Spinal cord (tissue), 10 donors: Measurements from ENCODE around the gene GALNT12. TPM values are rescaled to one million over a fixed set of nuclear protein-coding genes. Genes with fewer than 3 reads are reported as not detected.

Source experiments
- DNase-seq, 6 donors: peaks; one replicate each; pipeline versions ENCODE4 v3.0.0 to v3.0.0-alpha.2; 2013 to 2015; ENCODE audit warnings: low spot score in 6 of 6, low read depth in 4 of 6
- H3K27ac ChIP-seq: one replicate; pipeline ENCODE4 v1.5.1; 2013; ENCODE audit warnings: low read depth, low read length, control low read depth
- H3K27me3 ChIP-seq: one replicate; pipeline ENCODE4 v1.6.1; 2013; ENCODE audit warnings: low read length; ENCODE audit not compliant: control insufficient read depth, insufficient read depth
- H3K36me3 ChIP-seq: one replicate; pipeline ENCODE4 v1.6.1; 2013; ENCODE audit warnings: low read length; ENCODE audit not compliant: control insufficient read depth, insufficient read depth
- H3K4me1 ChIP-seq: one replicate; pipeline ENCODE4 v1.6.1; 2013; ENCODE audit warnings: low read length; ENCODE audit not compliant: control insufficient read depth, insufficient read depth
- H3K4me3 ChIP-seq: one replicate; pipeline ENCODE4 v1.5.1; 2013; ENCODE audit warnings: low read depth, low read length, control low read depth
- H3K9me3 ChIP-seq: one replicate; pipeline ENCODE4 v1.6.1; 2013; ENCODE audit warnings: low read length; ENCODE audit not compliant: control insufficient read depth, insufficient read depth
- WGBS: methylation state at CpG from one replicate; pipeline ENCODE4 v1.1.5; 2013; ENCODE audit warnings: missing lambda C conversion rate; ENCODE audit not compliant: insufficient coverage; 5-methylcytosine and 5-hydroxymethylcytosine counted together
- polyA plus RNA-seq, 2 donors: library from polyadenylated mRNA; unstranded; fragments of 120-200 nt; gene quantifications; one replicate each; pipeline ENCODE4 v1.2.1, GENCODE V29; 2013; ENCODE audit not compliant: insufficient read length in 2 of 2
- total RNA-seq, 2 donors: library from RNA; depleted of rRNA in 1 of 2; stranded (reverse); fragments of 120-200 nt in 1 of 2; fragments of >200 nt in 1 of 2; gene quantifications; one replicate each; pipeline versions ENCODE4 v1.2.3 to v1.2.4, GENCODE V29; 2013 to 2014
- donor health status: healthy.

GALNT12 gene
- total and polyA plus RNA-seq, 4 donors: 2.6 to 7.6 (median 5.6) TPM

GRCh38 chr9:98826716-98827115 lies 19.2 kb downstream of the GALNT12 start:
- Histone ChIP-seq H3K4me1 (no peaks in the 10 kb centered on the region), H3K36me3 (peaks cover 5% of the 10 kb centered on the region), H3K9me3 (no peaks in the 10 kb centered on the region), H3K27ac (no peak overlapping the region), H3K4me3 (no peak overlapping the region), H3K27me3 (no peaks in the 10 kb centered on the region)
- 92% methylated on average over 20 of the region's 20 CpGs for WGBS
- DNase-seq: no peak

GRCh38 chr9:98829766-98830165 lies 22.3 kb downstream of the GALNT12 start:
- Histone ChIP-seq H3K4me3 (no peak overlapping the region), H3K36me3 (peaks cover 5% of the 10 kb centered on the region), H3K27me3 (no peaks in the 10 kb centered on the region), H3K9me3 (no peaks in the 10 kb centered on the region), H3K27ac (no peak overlapping the region), H3K4me1 (no peaks in the 10 kb centered on the region)
- DNase-seq: no peak
- WGBS: 100% methylated on average over 1 of the region's 5 CpGs

DNA sequence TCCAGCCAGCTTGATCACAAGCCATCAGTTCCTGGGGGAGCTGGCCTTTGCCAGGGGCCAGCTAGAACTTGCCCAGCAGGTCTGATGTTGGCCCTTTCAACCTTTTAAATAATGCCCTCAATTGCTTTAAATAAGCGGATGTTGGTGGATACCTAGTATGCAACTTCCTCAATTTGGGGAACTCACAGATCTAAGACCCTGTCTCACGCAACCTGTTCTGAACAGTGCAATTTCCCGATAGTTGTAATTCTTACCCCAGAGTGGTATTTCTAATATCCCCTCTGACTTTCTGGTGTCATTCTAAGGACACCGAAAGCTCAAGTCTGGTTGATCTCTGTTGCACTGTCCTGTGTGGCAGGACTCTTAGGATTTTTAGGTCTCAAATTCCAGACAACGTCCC lies 23.1 kb downstream of the GALNT12 start:
- no peaks in the 10 kb centered on the region for H3K9me3 ChIP-seq
- H3K4me3 ChIP-seq: no peak overlapping the region
- no peaks in the 10 kb centered on the region for H3K4me1 ChIP-seq
- no peak for DNase-seq
- no peak overlapping the region for H3K27ac ChIP-seq
- H3K27me3 ChIP-seq: no peaks in the 10 kb centered on the region
- 95% methylated on average over 4 of the region's 5 CpGs for WGBS
- peaks cover 5% of the 10 kb centered on the region for H3K36me3 ChIP-seq

- DNase-seq: peak in 1 of 6 donors; percentile 6
- Histone ChIP-seq H3K9me3 (no peaks in the 10 kb centered on the region), H3K27ac (no peak overlapping the region), H3K27me3 (no peaks in the 10 kb centered on the region), H3K4me3 (no peak overlapping the region), H3K4me1 (no peaks in the 10 kb centered on the region), H3K36me3 (peaks cover 2% of the 10 kb centered on the region)
- WGBS: 62% methylated on average over 10 of the region's 16 CpGs
Measured at GRCh38 chr9:98831696-98832095, 24.2 kb downstream of the GALNT12 start.

- Histone ChIP-seq H3K36me3 (no peaks in the 10 kb centered on the region), H3K27ac (no peak overlapping the region), H3K27me3 (no peaks in the 10 kb centered on the region), H3K4me3 (no peak overlapping the region), H3K9me3 (no peaks in the 10 kb centered on the region), H3K4me1 (no peaks in the 10 kb centered on the region)
- no peak for DNase-seq
- WGBS: 100% methylated on average over 1 of the region's 1 CpG
Measured at GRCh38 chr9:98832768-98833089, 25.3 kb downstream of the GALNT12 start.

GRCh38 chr9:98833090-98833956 lies 25.9 kb downstream of the GALNT12 start:
- 91% methylated on average over 9 of the region's 9 CpGs for WGBS
- Histone ChIP-seq H3K27me3 (no peaks in the 10 kb centered on the region), H3K9me3 (no peaks in the 10 kb centered on the region), H3K36me3 (no peaks in the 10 kb centered on the region), H3K4me3 (no peak overlapping the region), H3K27ac (no peak overlapping the region), H3K4me1 (no peaks in the 10 kb centered on the region)
- DNase-seq: no peak

DNA sequence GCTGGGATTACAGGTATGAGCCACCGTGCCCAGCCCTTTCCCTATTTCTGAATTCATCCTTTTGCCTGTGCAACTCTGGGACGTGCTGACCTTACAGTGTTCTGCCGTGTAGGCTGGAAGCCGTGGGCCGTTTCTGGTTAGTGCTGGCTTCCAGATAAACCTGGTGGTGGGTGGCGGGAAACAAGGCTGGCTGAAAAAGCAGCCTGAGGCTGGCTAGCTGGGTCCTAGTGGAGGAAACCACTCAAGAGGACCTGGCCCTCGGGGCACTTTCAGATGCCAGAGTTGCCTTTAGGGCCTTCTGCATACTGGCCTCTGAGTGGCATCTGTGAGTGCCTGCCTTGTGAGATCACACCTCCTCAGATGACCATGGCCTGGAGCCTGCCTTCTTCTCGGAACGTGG lies 26.9 kb downstream of the GALNT12 start:
- Histone ChIP-seq H3K27ac (no peak overlapping the region), H3K4me1 (no peaks in the 10 kb centered on the region), H3K27me3 (no peaks in the 10 kb centered on the region), H3K36me3 (no peaks in the 10 kb centered on the region), H3K4me3 (no peak overlapping the region), H3K9me3 (no peaks in the 10 kb centered on the region)
- 92% methylated on average over 8 of the region's 9 CpGs for WGBS
- no peak for DNase-seq

DNA sequence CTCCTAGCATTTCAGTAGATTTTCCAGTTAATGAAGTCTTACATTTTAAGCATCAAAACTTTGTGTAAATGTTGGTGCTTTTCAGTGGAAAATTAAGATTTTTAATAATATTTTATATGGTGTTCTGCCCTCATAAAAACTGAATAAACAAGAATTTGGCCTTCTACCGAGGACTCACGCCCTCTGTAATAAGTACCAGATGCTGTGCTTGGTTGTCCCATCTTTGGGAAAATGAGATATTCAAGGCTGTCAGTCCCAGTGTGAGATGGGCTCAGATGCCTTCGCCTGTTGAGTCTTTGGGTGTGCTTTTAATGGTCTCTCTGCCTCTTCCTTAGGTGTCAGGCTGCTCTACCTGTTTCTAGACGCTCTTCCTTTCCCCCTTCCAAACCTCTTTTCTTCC lies 28.7 kb downstream of the GALNT12 start:
- 100% methylated on average over 3 of the region's 4 CpGs for whole genome bisulfite sequencing
- no peaks in the 10 kb centered on the region for H3K27me3 ChIP-seq
- no peaks in the 10 kb centered on the region for H3K4me1 ChIP-seq
- no peak overlapping the region for H3K4me3 ChIP-seq
- H3K9me3 ChIP-seq: no peaks in the 10 kb centered on the region
- H3K36me3 ChIP-seq: no peaks in the 10 kb centered on the region
- DNase-seq: no peak
- H3K27ac ChIP-seq: no peak overlapping the region

DNA sequence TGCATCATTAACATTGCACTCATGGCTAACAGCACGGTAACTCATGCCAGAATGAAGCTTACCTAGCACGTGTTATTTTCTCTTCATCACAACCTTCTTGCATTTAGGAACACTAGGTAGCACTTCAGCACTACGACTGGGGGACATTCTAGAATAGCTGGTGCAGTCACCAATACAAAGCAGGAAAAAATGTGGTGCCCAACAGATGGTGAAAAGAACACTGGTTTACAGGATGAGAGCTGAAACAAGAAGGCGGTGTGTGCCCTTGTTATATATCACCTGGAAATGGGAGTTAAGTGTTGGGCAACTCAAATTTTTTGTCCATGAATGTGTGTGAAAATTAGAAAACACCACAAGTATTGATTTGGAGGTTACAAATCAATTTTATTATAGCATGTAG lies 30.0 kb downstream of the GALNT12 start:
- Histone ChIP-seq H3K9me3 (no peaks in the 10 kb centered on the region), H3K27me3 (no peaks in the 10 kb centered on the region), H3K36me3 (no peaks in the 10 kb centered on the region), H3K27ac (no peak overlapping the region), H3K4me3 (no peak overlapping the region), H3K4me1 (no peaks in the 10 kb centered on the region)
- WGBS: 84% methylated on average over 3 of the region's 4 CpGs
- DNase-seq: no peak

DNA sequence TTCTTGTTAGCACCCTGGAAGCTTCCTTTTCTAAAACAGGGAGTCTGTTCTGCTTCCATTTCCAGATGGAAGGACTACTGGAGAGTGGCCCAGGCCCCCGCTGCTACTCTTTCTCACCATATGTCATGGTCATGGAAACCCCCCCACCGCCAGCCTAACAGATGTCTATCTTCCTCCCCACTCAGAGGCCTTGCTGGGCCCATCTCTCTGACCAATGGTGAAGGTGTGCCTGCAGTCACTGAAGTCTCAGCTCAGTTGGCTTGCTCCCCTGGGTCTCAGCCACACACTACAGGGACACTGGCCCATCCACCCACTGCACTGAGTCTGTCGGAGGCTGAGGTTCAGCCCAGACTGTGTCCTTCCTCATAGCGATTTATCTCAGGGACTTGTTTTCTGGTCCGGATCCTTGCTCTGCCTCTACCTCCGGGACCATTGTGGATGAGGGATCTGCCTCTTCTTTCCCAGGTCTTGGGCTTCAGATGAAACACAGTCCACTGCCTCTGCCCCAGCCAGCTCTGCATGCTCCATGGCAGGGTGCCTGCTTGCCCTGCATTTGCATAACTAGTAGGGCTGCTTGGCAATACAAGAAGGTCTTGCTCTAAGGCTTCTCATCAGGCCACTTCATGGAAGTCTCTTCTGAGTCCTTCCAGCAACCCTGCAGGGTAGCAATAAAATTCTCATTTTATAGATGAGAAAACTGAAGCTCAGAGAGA lies 30.8 kb downstream of the GALNT12 start:
- WGBS: 79% methylated on average over 3 of the region's 6 CpGs
- H3K36me3 ChIP-seq: no peaks in the 10 kb centered on the region
- no peaks in the 10 kb centered on the region for H3K4me1 ChIP-seq
- H3K27ac ChIP-seq: no peak overlapping the region
- no peaks in the 10 kb centered on the region for H3K27me3 ChIP-seq
- no peaks in the 10 kb centered on the region for H3K9me3 ChIP-seq
- no peak overlapping the region for H3K4me3 ChIP-seq
- peak in 1 of 6 donors; percentile 19 for DNase-seq
